RWPE2 (cell line): Measurements from ENCODE around the gene DRD4.

Experiments
- ATAC-seq: fragments of 200-7000 bp; cut with Tn5 transposase; 3 replicates; pipeline ENCODE4 v1.9.1; 2021; ENCODE audit warnings: low read depth
- DNase-seq: peaks from one replicate; pipeline ENCODE4 v3.0.0-alpha.2; 2020; ENCODE audit warnings: low spot score
- H3K27ac ChIP-seq: fragments of 450-650 bp; 2 replicates; pipeline ENCODE4 v1.5.1; 2017; ENCODE audit warnings: mild to moderate bottlenecking; ENCODE audit not compliant: poor library complexity, severe bottlenecking
- H3K27me3 ChIP-seq: fragments of 250-450 bp; sonication (Bioruptor Pico); 2 replicates; pipeline ENCODE4 v1.5.1; 2021; ENCODE audit warnings: mild to moderate bottlenecking, moderate library complexity; ENCODE audit not compliant: insufficient read depth, poor library complexity, severe bottlenecking
- H3K36me3 ChIP-seq: fragments of 250-450 bp; sonication (Bioruptor Pico); 2 replicates; pipeline ENCODE4 v1.5.1; 2020; ENCODE audit warnings: low read depth, mild to moderate bottlenecking, moderate library complexity
- H3K4me1 ChIP-seq: fragments of 250-450 bp; sonication (Bioruptor Pico); 2 replicates; pipeline ENCODE4 v1.5.1; 2021; ENCODE audit warnings: mild to moderate bottlenecking, moderate library complexity; ENCODE audit not compliant: insufficient read depth, poor library complexity, severe bottlenecking
- H3K4me3 ChIP-seq: fragments of 250-450 bp; sonication (Bioruptor Pico); 2 replicates; pipeline ENCODE4 v1.5.1; 2021; ENCODE audit warnings: mild to moderate bottlenecking, moderate library complexity; ENCODE audit not compliant: severe bottlenecking
- H3K9me3 ChIP-seq: fragments of 250-450 bp; sonication (Bioruptor Pico); 2 replicates; pipeline ENCODE4 v1.5.1; 2021; ENCODE audit warnings: mild to moderate bottlenecking, moderate library complexity; ENCODE audit not compliant: severe bottlenecking
- TF ChIP-seq, protein P1 (sequence below): fragments of 450-650 bp; IDR thresholded peaks from one replicate; pipeline ENCODE4 v1.5.1; 2017; ENCODE audit warnings: mild to moderate bottlenecking, moderate library complexity; ENCODE audit not compliant: poor library complexity, severe bottlenecking

DRD4 gene

DNA sequence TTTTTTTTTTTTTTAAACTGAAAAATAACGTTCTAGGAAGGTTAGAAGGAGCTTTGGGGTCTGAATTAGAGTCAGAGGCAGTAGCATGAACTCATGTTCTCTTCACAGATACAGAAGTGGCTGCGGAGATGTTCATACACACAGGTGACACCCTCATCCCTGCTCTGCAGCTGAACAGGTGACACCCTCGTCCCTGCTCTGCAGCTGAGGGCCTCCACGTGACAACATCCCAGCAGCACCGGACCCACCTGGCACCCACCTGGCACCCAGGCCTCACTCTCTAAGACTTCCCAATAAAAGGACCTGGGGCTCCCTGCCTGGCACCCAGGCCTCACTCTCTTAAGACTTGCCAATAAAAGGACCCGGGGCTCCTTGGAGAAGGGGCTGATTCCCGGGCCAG, 19.8 kb downstream of the DRD4 start:
- DNase-seq (no peak), ATAC-seq (no peak)
- Histone ChIP-seq H3K36me3 (peaks cover 40% of the 10 kb centered on the region), H3K27ac (no peak overlapping the region), H3K4me3 (no peak overlapping the region), H3K27me3 (no peaks in the 10 kb centered on the region), H3K4me1 (no peaks in the 10 kb centered on the region), H3K9me3 (no peaks in the 10 kb centered on the region)
- TF ChIP-seq, protein P1, sequence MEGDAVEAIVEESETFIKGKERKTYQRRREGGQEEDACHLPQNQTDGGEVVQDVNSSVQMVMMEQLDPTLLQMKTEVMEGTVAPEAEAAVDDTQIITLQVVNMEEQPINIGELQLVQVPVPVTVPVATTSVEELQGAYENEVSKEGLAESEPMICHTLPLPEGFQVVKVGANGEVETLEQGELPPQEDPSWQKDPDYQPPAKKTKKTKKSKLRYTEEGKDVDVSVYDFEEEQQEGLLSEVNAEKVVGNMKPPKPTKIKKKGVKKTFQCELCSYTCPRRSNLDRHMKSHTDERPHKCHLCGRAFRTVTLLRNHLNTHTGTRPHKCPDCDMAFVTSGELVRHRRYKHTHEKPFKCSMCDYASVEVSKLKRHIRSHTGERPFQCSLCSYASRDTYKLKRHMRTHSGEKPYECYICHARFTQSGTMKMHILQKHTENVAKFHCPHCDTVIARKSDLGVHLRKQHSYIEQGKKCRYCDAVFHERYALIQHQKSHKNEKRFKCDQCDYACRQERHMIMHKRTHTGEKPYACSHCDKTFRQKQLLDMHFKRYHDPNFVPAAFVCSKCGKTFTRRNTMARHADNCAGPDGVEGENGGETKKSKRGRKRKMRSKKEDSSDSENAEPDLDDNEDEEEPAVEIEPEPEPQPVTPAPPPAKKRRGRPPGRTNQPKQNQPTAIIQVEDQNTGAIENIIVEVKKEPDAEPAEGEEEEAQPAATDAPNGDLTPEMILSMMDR = no peak

DNA sequence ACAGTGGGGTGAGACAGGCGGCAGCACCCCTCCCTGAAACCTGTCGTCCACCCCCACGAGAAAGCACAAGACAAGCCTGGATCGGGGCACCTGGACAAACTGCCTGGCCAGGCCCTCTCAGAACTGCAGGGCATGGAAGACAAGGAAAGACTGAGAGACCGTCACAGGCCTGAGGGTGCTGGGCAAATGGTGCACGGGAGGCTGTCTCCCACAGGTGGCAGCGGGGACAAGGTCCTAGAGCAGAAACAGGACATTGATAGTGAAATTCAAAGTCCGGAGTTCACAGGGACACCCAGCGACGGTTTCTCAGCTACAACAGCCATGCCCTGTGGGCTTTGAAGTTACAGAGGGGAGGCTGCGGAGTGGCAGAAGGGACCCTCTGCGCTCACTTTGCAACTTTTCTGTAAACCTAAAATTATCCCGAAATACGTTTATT, 20.6 kb downstream of the DRD4 start:
- Histone ChIP-seq H3K4me1 (no peaks in the 10 kb centered on the region), H3K36me3 (peaks cover 39% of the 10 kb centered on the region), H3K27me3 (no peaks in the 10 kb centered on the region), H3K9me3 (no peaks in the 10 kb centered on the region), H3K27ac (no peak overlapping the region), H3K4me3 (no peak overlapping the region)
- DNase-seq (no peak), ATAC-seq (no peak)
- TF ChIP-seq, protein P1 = no peak

DNA sequence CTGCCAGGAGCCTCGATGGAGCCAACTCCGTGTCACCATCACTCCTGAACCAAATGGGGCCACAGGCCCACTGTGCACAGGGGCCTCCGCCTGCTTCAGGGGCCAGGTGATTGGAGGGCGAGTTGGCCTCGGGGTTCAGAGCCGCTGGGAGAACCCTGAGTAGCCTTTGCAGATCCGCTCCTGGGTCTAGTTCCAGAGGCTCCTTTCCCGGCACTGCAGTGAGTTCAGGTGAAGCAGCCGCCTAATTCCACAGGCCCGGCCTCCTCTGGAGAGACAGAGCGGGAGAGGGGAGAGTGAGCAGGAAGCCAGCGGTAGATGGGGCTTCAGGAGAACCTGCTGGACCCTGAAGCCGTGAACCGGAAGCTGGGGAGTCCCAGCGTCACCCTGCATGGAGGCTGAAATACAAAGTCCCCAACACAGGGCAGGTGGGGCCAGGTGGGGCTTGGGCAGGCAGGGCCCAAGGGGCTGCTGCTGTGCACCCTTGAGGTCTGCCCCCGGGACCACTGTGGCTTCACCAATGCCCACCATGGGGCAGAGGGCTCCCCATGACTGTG, 22.5 kb downstream of the DRD4 start:
- ATAC-seq (no peak), DNase-seq (no peak)
- Histone ChIP-seq H3K27ac (no peak overlapping the region), H3K36me3 (peaks cover 50% of the 10 kb centered on the region), H3K27me3 (no peaks in the 10 kb centered on the region), H3K9me3 (no peaks in the 10 kb centered on the region), H3K4me1 (no peaks in the 10 kb centered on the region), H3K4me3 (no peak overlapping the region)
- TF ChIP-seq, protein P1 = no peak

DNA sequence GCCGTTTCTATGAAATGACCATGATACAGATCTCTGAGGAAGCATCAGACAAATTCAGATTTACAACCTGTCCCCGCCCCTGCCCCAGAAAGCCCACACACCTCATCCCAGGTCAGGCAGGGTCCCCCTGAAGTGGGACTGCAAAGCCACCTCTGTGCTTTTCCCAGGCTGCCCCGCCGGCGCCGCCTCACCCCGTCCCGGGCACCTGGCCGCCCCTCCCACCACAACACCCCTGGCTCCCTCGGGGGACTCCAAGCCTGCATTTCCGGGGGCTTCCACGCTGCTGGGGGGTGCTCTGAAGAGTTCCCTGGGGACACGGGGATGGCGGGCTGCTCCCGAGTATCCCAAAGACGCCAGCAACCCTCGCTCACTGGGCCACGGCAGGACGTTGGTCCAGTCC, 23.2 kb downstream of the DRD4 start:
- peaks cover 46% of the 10 kb centered on the region for H3K36me3 ChIP-seq
- DNase-seq = no peak

More for the DNA sequence above, 23.2 kb downstream of the DRD4 start:
- no peak for ATAC-seq
- H3K27me3 ChIP-seq = no peaks in the 10 kb centered on the region
- H3K27ac ChIP-seq = no peak overlapping the region
- TF ChIP-seq, protein P1 = no peak
- no peaks in the 10 kb centered on the region for H3K4me1 ChIP-seq
- H3K4me3 ChIP-seq = no peak overlapping the region
- H3K9me3 ChIP-seq = no peaks in the 10 kb centered on the region
